Measurements from ENCODE around the gene PRKAR2B. TPM values are rescaled to one million over a fixed set of nuclear protein-coding genes. Genes with fewer than 3 reads are reported as not detected.
A peak's percentile ranks its signal among the peaks of the same experiment; 100 is the strongest.

The PRKAR2B gene
- polyA plus RNA-seq, 1 of the 3 experiments (the other 2 are of a cell fraction) = 17.3 TPM

DNA sequence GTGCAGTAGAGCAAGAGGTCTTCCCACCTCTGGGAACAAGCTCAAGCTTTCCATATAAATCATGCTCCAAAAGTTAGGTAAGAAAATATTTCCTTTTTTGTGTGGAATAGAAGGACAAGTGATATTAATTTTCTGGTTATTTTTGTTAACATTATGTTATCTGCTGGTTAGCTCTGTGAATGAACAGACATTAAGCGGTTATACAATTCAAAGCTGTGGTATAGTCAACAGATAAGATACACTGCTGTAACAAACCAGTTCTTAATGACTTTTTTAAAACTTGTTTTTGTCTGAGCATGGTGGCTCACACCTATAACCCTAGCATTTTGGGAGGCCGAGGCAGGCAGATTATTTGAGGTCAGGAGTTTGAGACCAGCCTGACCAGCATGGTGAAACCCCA is 43.0 kb upstream of the PRKAR2B start:
- H3K79me2 ChIP-seq (ENCODE audit: insufficient read depth) = no peaks in the 10 kb centered on the region
- H3K4me1 ChIP-seq (ENCODE audit: control insufficient read depth in 1 of 2, insufficient read depth in 2 of 2, low read depth in 1 of 2, low read length in 1 of 2) = no peaks in the 10 kb centered on the region; a peak in 1 of 4 replicates
- no peaks in the 10 kb centered on the region for H3K36me3 ChIP-seq (replicated peaks in 1 of 2; ENCODE audit: control insufficient read depth in 1 of 2, insufficient read depth in 2 of 2, low read length in 1 of 2)
- no peaks in the 10 kb centered on the region for H3K27me3 ChIP-seq (ENCODE audit: insufficient read depth)
- H3K4me2 ChIP-seq = no peak overlapping the region
- no peak overlapping the region for H3K9ac ChIP-seq
- no peaks in the 10 kb centered on the region for H3K9me3 ChIP-seq
- no peaks in the 10 kb centered on the region for H4K20me1 ChIP-seq (ENCODE audit: insufficient read depth)
- TF ChIP-seq, protein P1, sequence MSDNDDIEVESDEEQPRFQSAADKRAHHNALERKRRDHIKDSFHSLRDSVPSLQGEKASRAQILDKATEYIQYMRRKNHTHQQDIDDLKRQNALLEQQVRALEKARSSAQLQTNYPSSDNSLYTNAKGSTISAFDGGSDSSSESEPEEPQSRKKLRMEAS (IDR thresholded peaks at IDR 0.05; ENCODE audit: low read depth) = no peak
- TF ChIP-seq GABPA (IDR thresholded peaks at IDR 0.05; ENCODE audit: low read depth) (no peak), RXRA (IDR thresholded peaks at IDR 0.05; ENCODE audit: borderline replicate concordance, low read depth) (no peak), MEF2A (IDR thresholded peaks at IDR 0.05; ENCODE audit: borderline replicate concordance, low read depth) (no peak), POLR2AphosphoS5 (IDR thresholded peaks at IDR 0.05; ENCODE audit: low read depth, low read length) (no peak), TCF12 (IDR thresholded peaks at IDR 0.05) (no peak), MXI1 (IDR thresholded peaks at IDR 0.05; ENCODE audit: low read depth, low read length) (no peak), ELF1 (IDR thresholded peaks at IDR 0.05) (no peak), GATA2 (CRISPR knock-in tag; IDR thresholded peaks at IDR 0.05) (no peak)
- TF ChIP-seq, protein P2, sequence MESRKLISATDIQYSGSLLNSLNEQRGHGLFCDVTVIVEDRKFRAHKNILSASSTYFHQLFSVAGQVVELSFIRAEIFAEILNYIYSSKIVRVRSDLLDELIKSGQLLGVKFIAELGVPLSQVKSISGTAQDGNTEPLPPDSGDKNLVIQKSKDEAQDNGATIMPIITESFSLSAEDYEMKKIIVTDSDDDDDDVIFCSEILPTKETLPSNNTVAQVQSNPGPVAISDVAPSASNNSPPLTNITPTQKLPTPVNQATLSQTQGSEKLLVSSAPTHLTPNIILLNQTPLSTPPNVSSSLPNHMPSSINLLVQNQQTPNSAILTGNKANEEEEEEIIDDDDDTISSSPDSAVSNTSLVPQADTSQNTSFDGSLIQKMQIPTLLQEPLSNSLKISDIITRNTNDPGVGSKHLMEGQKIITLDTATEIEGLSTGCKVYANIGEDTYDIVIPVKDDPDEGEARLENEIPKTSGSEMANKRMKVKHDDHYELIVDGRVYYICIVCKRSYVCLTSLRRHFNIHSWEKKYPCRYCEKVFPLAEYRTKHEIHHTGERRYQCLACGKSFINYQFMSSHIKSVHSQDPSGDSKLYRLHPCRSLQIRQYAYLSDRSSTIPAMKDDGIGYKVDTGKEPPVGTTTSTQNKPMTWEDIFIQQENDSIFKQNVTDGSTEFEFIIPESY (IDR thresholded peaks at IDR 0.05; ENCODE audit: borderline replicate concordance, low read depth) = no peak
- TF ChIP-seq, protein P3, sequence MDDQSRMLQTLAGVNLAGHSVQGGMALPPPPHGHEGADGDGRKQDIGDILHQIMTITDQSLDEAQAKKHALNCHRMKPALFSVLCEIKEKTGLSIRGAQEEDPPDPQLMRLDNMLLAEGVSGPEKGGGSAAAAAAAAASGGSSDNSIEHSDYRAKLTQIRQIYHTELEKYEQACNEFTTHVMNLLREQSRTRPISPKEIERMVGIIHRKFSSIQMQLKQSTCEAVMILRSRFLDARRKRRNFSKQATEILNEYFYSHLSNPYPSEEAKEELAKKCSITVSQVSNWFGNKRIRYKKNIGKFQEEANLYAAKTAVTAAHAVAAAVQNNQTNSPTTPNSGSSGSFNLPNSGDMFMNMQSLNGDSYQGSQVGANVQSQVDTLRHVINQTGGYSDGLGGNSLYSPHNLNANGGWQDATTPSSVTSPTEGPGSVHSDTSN (IDR thresholded peaks at IDR 0.05) = no peak
- ChIA-PET CTCF (interaction anchor here (0.9 to 2.1 kb wide), 3 partner anchors 8 to 146 kb away, joined by 3 to 7 read pairs (median 3); no protein-coding TSS in a partner anchor), POLR2A (no interaction called here)
- no peaks in the 10 kb centered on the region for H3K9me2 ChIP-seq
- no peaks in the 10 kb centered on the region for H3F3A ChIP-seq (replicated peaks; ENCODE audit: insufficient read depth)
- no peak overlapping the region for H3K27ac ChIP-seq (ENCODE audit: low read depth in 2 of 2, low read length in 1 of 2)
- DNase-seq = no peak
- WGBS (ENCODE audit: low lambda C conversion rate) = 87% methylated on average over 2 of the region's 2 CpGs
- H2AFZ ChIP-seq (ENCODE audit: low read depth) = 0 out of 2 replicates have a peak overlapping the region, but pooled peaks have one; percentile 42
- H3K4me3 ChIP-seq (ENCODE audit: low read depth in 2 of 2, low read length in 1 of 2) = no peak overlapping the region

DNA sequence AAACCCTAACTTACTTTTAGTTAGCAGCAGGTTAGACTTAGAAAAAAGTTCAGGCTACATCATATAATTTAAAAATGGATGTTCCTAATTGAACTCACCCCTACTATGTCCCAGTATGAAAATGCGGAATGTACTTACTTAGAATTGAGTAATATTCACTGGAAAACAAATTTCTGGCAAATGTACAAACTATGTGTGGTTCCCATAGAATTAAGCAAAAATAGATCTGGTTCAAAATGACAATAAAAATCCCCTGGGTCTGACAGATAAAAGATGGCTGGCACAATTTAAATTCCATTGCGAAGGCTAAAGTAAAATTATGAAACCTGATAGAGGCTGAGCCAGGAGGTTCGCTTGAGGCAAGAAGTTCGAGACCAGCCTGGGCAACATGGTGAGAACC is 42.4 kb upstream of the PRKAR2B start:
- Histone ChIP-seq H3K27ac (ENCODE audit: low read depth in 2 of 2, low read length in 1 of 2) (no peak overlapping the region), H3K4me3 (ENCODE audit: low read depth in 2 of 2, low read length in 1 of 2) (no peak overlapping the region), H3K27me3 (ENCODE audit: insufficient read depth) (no peaks in the 10 kb centered on the region), H3K9ac (no peak overlapping the region), H3K79me2 (ENCODE audit: insufficient read depth) (no peaks in the 10 kb centered on the region), H3F3A (replicated peaks; ENCODE audit: insufficient read depth) (no peaks in the 10 kb centered on the region), H3K9me3 (no peaks in the 10 kb centered on the region), H3K4me2 (no peak overlapping the region), H4K20me1 (ENCODE audit: insufficient read depth) (no peaks in the 10 kb centered on the region), H2AFZ (ENCODE audit: low read depth) (no peak overlapping the region), H3K9me2 (no peaks in the 10 kb centered on the region), H3K36me3 (replicated peaks in 1 of 2; ENCODE audit: control insufficient read depth in 1 of 2, insufficient read depth in 2 of 2, low read length in 1 of 2) (no peaks in the 10 kb centered on the region), H3K4me1 (ENCODE audit: control insufficient read depth in 1 of 2, insufficient read depth in 2 of 2, low read depth in 1 of 2, low read length in 1 of 2) (no peaks in the 10 kb centered on the region; a peak in 1 of 4 replicates)
- 83% methylated on average over 4 of the region's 4 CpGs for WGBS (ENCODE audit: low lambda C conversion rate)
- TF ChIP-seq, protein P4, sequence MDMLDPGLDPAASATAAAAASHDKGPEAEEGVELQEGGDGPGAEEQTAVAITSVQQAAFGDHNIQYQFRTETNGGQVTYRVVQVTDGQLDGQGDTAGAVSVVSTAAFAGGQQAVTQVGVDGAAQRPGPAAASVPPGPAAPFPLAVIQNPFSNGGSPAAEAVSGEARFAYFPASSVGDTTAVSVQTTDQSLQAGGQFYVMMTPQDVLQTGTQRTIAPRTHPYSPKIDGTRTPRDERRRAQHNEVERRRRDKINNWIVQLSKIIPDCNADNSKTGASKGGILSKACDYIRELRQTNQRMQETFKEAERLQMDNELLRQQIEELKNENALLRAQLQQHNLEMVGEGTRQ (IDR thresholded peaks at IDR 0.05; ENCODE audit: borderline replicate concordance, low read depth, low read length) = no peak
- DNase-seq = no peak
- ChIA-PET CTCF (interaction anchor here (1.1 to 2.1 kb wide), 3 partner anchors 9 to 209 kb away, joined by 3 to 7 read pairs (median 3); no protein-coding TSS in a partner anchor), POLR2A (no interaction called here)

Measured in SK-N-SH (cell line).